ENCODE results near the gene CYYR1. TPM values are rescaled to one million over a fixed set of nuclear protein-coding genes. Genes with fewer than 3 reads are reported as not detected.

CYYR1 gene
- total RNA-seq, 1 experiment from 2014 or later: 13.6 TPM

- H3K79me2 ChIP-seq (ENCODE audit: insufficient read depth, low read length): no peaks in the 10 kb centered on the region
- peaks cover 6 to 22% (median 8%) of the 10 kb centered on the region in 3 experiments; a peak in 6 of 7 replicates for H3K36me3 Mint-ChIP-seq (ENCODE audit: insufficient read depth in 1 of 3, low read depth in 3 of 3)
- H2BK5ac ChIP-seq (ENCODE audit: insufficient read length, low read length): no peak overlapping the region
- no peak overlapping the region for H2BK15ac ChIP-seq (ENCODE audit: low read depth, low read length)
- H3K4me1 ChIP-seq (ENCODE audit: insufficient read depth, low read length): no peaks in the 10 kb centered on the region
- H3K27ac Mint-ChIP-seq: no peak overlapping the region
- H3K27me3 ChIP-seq (ENCODE audit: insufficient read depth, low read length): no peaks in the 10 kb centered on the region
- H3K4me3 Mint-ChIP-seq: no peak overlapping the region
- H3K23ac ChIP-seq (ENCODE audit: insufficient read length, low read depth, low read length): no peak overlapping the region
- no peak overlapping the region for H3K4me2 ChIP-seq (ENCODE audit: insufficient read depth, insufficient read length, low read length)
- H3T11ph ChIP-seq (ENCODE audit: low read length): no peak overlapping the region
- H4K8ac ChIP-seq (replicated peaks; ENCODE audit: insufficient read length, low read depth, low read length): no peak overlapping the region
- no peak overlapping the region for H4K91ac ChIP-seq (ENCODE audit: insufficient read length, low read depth, low read length)
- no peak overlapping the region for H2AFZ ChIP-seq (ENCODE audit: low read length)
- no peak overlapping the region for H2AK5ac ChIP-seq (ENCODE audit: insufficient read length, low read length)
- H4K5ac ChIP-seq (ENCODE audit: insufficient read length, low read depth, low read length): no peak overlapping the region
- no peaks in the 10 kb centered on the region for H3K79me1 ChIP-seq (ENCODE audit: insufficient read depth, low read depth, low read length, poor library complexity, severe bottlenecking)
- no peak overlapping the region for H2BK12ac ChIP-seq (ENCODE audit: insufficient read length, low read depth, low read length)
- no peak overlapping the region for H3K56ac ChIP-seq (ENCODE audit: insufficient read length, low read depth, low read length)
- H3K27ac ChIP-seq (ENCODE audit: insufficient read length, low read depth, low read length): no peak overlapping the region
- TF ChIP-seq, protein P1, sequence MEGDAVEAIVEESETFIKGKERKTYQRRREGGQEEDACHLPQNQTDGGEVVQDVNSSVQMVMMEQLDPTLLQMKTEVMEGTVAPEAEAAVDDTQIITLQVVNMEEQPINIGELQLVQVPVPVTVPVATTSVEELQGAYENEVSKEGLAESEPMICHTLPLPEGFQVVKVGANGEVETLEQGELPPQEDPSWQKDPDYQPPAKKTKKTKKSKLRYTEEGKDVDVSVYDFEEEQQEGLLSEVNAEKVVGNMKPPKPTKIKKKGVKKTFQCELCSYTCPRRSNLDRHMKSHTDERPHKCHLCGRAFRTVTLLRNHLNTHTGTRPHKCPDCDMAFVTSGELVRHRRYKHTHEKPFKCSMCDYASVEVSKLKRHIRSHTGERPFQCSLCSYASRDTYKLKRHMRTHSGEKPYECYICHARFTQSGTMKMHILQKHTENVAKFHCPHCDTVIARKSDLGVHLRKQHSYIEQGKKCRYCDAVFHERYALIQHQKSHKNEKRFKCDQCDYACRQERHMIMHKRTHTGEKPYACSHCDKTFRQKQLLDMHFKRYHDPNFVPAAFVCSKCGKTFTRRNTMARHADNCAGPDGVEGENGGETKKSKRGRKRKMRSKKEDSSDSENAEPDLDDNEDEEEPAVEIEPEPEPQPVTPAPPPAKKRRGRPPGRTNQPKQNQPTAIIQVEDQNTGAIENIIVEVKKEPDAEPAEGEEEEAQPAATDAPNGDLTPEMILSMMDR (conservative IDR thresholded peaks at IDR 0.05): no peak
- no CpG with 5 or more reads among the region's 5 CpGs for WGBS (ENCODE audit: extremely low coverage, insufficient read length, low lambda C conversion rate)
- no peak overlapping the region for H3K18ac ChIP-seq (ENCODE audit: insufficient read length, low read depth, low read length)
- no peaks in the 10 kb centered on the region for H3K9me3 Mint-ChIP-seq
- no peak overlapping the region for H3K4ac ChIP-seq (ENCODE audit: low read depth, low read length)
- no peak overlapping the region for H3K9ac ChIP-seq (ENCODE audit: extremely low read depth, insufficient read length, low read length)
- H3K4me1 Mint-ChIP-seq: no peaks in the 10 kb centered on the region
- H2BK20ac ChIP-seq (ENCODE audit: low read depth, low read length, poor library complexity, severe bottlenecking): no peak overlapping the region
- no peaks in the 10 kb centered on the region for H3K23me2 ChIP-seq (ENCODE audit: insufficient read length, low read depth, low read length, poor library complexity, severe bottlenecking)
- no peak overlapping the region for H3K14ac ChIP-seq (ENCODE audit: insufficient read depth, low read length)
- no peaks in the 10 kb centered on the region for H3K27me3 Mint-ChIP-seq (ENCODE audit: low read depth)
- H4K20me1 ChIP-seq (ENCODE audit: control insufficient read depth, insufficient read depth, insufficient read length): no peaks in the 10 kb centered on the region
- DNase-seq: no peak
- H2BK120ac ChIP-seq (ENCODE audit: low read depth, low read length, poor library complexity, severe bottlenecking): no peak overlapping the region
- no peaks in the 10 kb centered on the region for H3K9me3 ChIP-seq (ENCODE audit: control insufficient read depth, low read depth, low read length)
These were observed 102.0 kb downstream of the CYYR1 start for GRCh38 chr21:26471099-26471471.
